Retina (tissue), 1 donor: ENCODE results near the gene FMNL3.
"Not testable (repeated sequence)": the region's sequence is repeated elsewhere in the genome, so short reads cannot be mapped to it uniquely, and the experiment has no call there.

Experiments
- DNase-seq: peaks from one replicate; pipeline ENCODE4 v3.0.0-alpha.2; 2016

Gene FMNL3

DNA sequence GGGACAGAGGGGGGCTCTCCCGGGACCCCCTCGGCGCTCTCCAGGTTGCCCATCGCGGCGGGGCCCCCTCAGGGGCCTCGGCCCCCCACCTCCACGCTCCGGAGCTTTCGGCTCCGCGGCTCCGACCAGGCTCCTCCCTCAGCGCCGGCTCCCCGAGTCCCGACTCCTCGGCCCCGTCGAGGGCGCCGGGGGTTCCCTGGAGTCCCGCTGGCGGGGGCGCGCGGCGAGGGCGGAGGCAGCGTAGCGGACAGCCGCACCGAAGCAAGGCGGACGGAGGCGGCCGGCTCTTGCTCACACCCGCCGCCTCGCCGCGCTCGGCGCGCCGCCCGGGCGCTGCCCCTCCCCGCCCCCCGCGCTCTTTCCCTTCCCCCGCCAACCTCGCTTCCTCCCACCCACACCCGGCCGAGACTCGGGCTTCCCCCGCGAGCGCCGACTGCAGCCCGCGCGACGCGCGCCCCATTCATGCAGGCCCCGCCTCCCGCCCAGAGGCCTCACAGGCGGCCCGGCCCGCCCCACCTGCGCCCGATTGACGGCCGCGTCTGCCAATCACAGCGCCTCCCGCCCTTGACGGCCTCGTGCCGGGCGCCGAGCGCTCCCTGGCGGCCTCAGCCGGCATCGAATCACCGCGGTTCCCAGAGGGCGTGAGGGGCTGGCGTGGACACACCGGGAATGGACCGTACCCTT is at the start of gene FMNL3:
FMNL3 (minus strand) TSS at position 278 of the 684 bp plus-strand sequence; CDS start at position 53, 225 bp downstream.
- DNase-seq = peak; percentile 95

GRCh38 chr12:49750996-49751393 is 43.8 kb upstream of the FMNL3 start:
- no peak for DNase-seq

DNA sequence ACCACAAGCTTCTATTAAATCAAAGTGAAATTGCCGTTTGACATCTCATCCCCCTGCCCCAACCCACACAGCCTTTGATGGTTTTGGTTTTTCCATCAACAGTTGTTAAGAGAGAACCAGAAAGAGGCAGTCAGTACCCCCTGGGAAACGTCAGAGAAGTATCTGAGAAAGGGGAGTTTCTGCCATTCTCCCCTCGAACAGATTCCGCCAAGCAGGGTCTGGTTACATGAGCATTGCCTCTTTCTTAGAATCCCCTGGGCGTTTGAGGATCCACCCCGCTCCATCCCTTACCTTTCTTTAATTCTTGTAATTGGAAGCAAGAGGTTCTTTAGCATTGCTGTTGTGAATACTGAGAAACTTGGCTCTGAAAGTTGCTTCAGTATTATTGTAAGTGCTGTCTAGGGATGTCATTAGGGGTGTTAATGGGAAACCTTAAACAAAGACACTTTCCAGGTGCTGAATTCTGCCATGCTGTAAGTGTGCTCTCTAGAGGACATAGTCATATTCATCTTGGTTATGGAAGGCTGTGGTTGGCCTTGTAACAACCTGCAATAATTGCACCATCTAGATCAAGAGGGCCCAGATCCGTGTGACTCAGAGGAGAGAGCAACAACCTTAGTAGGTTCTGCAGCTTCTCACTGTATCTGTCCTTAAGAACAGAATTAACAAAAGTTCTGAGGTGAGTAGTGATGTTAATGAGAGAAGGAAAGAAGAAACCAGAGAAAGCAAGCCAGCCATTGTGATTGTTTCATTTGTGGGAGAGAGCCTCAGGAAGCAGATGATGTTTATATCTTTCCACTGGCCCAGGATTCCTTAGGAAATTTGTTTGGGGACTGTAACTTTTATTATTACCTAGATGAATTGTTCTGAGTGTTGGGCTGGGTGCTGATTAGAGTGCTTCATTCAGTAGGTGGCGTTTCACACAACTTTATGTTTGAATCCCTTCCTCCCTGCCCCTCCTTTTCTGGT is 43.1 kb upstream of the FMNL3 start:
- DNase-seq = no peak

GRCh38 chr12:49748800-49749199 is 41.6 kb upstream of the FMNL3 start:
- DNase-seq = no peak

- no peak for DNase-seq
Observed at GRCh38 chr12:49748306-49748705, 41.1 kb upstream of the FMNL3 start.

GRCh38 chr12:49744363-49744885 is 37.2 kb upstream of the FMNL3 start:
- no peak for DNase-seq

- peak; percentile 70 for DNase-seq
Observed at GRCh38 chr12:49741882-49742620, 34.8 kb upstream of the FMNL3 start.

GRCh38 chr12:49740930-49741881 is 34.0 kb upstream of the FMNL3 start, which contains the start of gene TMBIM6:
Gene TMBIM6 (plus strand): TSS chr12:49741557. CDS start chr12:49752494, 10,937 bp downstream.
- DNase-seq = peak; percentile 97

DNA sequence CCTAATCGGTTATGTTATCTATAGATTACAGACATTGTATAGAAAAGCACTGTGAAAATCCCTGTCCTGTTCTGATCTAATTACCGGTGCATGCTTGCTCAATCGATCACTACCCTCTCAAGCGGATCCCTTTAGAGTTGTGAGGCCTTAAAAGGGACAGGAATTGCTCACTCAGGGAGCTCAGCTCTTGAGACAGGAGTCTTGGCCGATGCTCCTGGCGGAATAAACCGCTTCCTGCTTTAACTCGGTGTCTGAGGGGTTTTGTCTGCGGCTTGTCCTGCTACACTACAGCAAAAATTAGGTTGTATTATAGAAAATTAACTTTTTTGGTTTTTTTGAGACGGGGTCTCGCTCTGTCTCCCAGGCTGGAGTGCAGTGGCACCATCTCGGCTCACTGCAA is 33.1 kb upstream of the FMNL3 start:
- not testable (repeated sequence) for DNase-seq

DNA sequence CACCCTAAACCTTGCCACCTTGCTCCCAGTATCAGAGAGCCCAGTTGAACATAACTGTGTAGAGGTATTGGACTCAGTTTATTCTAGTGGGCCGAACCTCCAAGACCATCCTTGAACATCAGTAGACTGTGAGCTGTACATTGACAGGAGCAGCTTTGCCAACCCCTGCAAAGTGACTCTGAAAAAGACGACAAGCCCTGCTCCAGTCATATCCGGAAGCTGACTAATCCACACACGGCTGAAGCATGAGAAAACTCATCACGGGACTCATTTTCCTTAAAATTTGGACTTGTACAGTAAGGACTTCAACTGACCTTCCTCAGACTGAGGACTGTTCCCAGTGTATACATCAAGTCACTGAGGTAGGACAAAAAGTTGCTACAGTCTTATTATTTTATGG is 31.5 kb upstream of the FMNL3 start:
- not testable (repeated sequence) for DNase-seq

GRCh38 chr12:49734900-49735299 is 27.7 kb upstream of the FMNL3 start:
- not testable (repeated sequence) for DNase-seq

GRCh38 chr12:49733219-49734017 is 26.2 kb upstream of the FMNL3 start:
- DNase-seq = no peak

- no peak for DNase-seq
Observed at GRCh38 chr12:49730568-49731101, 23.4 kb upstream of the FMNL3 start.

DNA sequence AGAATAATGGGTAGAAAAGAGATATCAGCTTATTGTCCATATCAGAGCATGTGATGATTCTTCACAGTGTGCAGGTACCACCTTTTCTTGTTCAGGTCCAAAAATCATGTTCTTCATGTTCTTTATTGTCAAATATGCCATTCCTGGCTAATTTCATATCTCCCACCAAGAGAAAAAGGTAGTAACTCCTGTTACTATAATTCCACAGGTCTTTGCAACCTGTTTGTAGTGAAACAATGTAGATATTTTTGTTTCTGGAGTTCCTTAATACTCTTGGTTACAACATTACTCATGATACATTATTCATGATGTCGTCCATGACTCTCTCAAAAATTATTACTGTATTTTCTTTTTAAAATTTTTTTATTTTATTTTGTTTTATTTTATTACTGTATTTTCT is 22.8 kb upstream of the FMNL3 start:
- no peak for DNase-seq

- no peak for DNase-seq
Observed at GRCh38 chr12:49728446-49728845, 21.2 kb upstream of the FMNL3 start.

DNA sequence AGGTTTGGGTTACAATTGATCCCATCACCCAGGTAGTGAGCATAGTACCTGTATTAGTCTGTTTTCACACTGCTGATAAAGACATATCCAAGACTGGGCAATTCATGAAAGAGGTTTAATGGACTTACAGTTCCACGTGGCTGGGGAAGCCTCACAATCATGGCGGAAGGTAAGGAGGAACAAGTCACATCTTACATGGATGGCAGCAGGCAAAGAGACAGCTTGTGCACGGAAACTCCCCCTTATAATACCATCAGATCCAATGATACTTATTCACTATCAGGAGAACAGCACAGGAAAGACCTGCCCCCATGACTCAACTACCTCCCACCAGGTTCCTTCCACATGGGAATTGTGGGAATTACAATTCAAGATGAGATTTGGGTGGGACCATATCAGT is 14.2 kb upstream of the FMNL3 start:
- not testable (repeated sequence) for DNase-seq

- DNase-seq = no peak
Observed at GRCh38 chr12:49720214-49720613, 13.0 kb upstream of the FMNL3 start.

GRCh38 chr12:49717800-49718199 is 10.6 kb upstream of the FMNL3 start:
- not testable (repeated sequence) for DNase-seq

- DNase-seq = no peak
Observed at GRCh38 chr12:49716553-49716952, 9.3 kb upstream of the FMNL3 start.

GRCh38 chr12:49713952-49714351 is 6.7 kb upstream of the FMNL3 start:
- DNase-seq = not testable (repeated sequence)
